IMR-90 (cell line): ENCODE data around the gene RAP2B. TPM values are rescaled to one million over a fixed set of nuclear protein-coding genes. Genes with fewer than 3 reads are reported as not detected.

Experiments
- ATAC-seq: fragments of 200-7000 bp; cut with Tn5 transposase; 2 replicates; pipeline ENCODE4 v1.9.1; 2020; ENCODE audit warnings: low read depth, mild to moderate bottlenecking, moderate library complexity
- BruUV-seq: library from RNA; stranded (reverse); fragments of 400-500 nt; replicated peaks from 2 replicates; lab custom pipeline; 2021; lab: Mats Ljungman, UMichigan
- CTCF ChIA-PET: fragments of 300-600 bp; formaldehyde crosslinking; extraction: SDS; loops from one replicate; lab custom pipeline; 2021; ENCODE audit warnings: antibody characterized with exemption; lab: Yijun Ruan, JAX
- POLR2A ChIA-PET: fragments of 300-600 bp; sonication (Branson Sonifier 250); formaldehyde crosslinking; loops from one replicate; lab custom pipeline; 2022; ENCODE audit warnings: antibody characterized with exemption; ENCODE audit not compliant: unreplicated experiment; lab: Charles Lee
- DNase-seq: peaks from one replicate; pipeline ENCODE4 v3.0.0; 2013
- H2AFZ ChIP-seq: replicated peaks from 2 replicates; pipeline ENCODE3; 2013; ENCODE audit warnings: low read length, mild to moderate bottlenecking; ENCODE audit not compliant: poor library complexity
- H2AK5ac ChIP-seq: 2 replicates; pipeline ENCODE4 v1.6.1; 2013; ENCODE audit warnings: low read depth, low read length, inconsistent platforms
- H2AK9ac ChIP-seq: replicated peaks from 2 replicates; pipeline ENCODE3; 2013; ENCODE audit warnings: mild to moderate bottlenecking, low read depth, low read length, moderate library complexity; ENCODE audit not compliant: poor library complexity
- H2BK120ac ChIP-seq: 2 replicates; pipeline ENCODE4 v1.6.1; 2013; ENCODE audit warnings: low read depth, low read length, inconsistent platforms
- H2BK15ac ChIP-seq: 3 replicates; pipeline ENCODE4 v1.6.1; 2013; ENCODE audit warnings: low read depth, low read length, inconsistent platforms
- H2BK20ac ChIP-seq: 2 replicates; pipeline ENCODE4 v1.6.1; 2013; ENCODE audit warnings: low read depth, mild to moderate bottlenecking, inconsistent platforms, low read length, moderate library complexity
- H2BK5ac ChIP-seq: 2 replicates; pipeline ENCODE4 v1.6.1; 2013; ENCODE audit warnings: mild to moderate bottlenecking, low read depth, low read length, inconsistent platforms; ENCODE audit not compliant: poor library complexity, severe bottlenecking
- H3K14ac ChIP-seq: replicated peaks from 2 replicates; pipeline ENCODE4 v1.6.1; 2013; ENCODE audit warnings: low read depth, low read length, inconsistent platforms
- H3K18ac ChIP-seq: 2 replicates; pipeline ENCODE4 v1.6.1; 2013; ENCODE audit warnings: low read depth, low read length, control low read depth
- H3K23ac ChIP-seq: 2 replicates; pipeline ENCODE4 v1.6.1; 2013; ENCODE audit warnings: low read depth, low read length, inconsistent platforms
- H3K27ac ChIP-seq: 2 replicates; pipeline ENCODE4 v1.5.1; 2013; ENCODE audit warnings: mild to moderate bottlenecking, control low read depth, low read length; ENCODE audit not compliant: insufficient read depth
- H3K27me3 ChIP-seq: 2 replicates; pipeline ENCODE4 v1.6.1; 2013; ENCODE audit warnings: low read length; ENCODE audit not compliant: control insufficient read depth, insufficient read depth
- H3K36me3 ChIP-seq: 2 replicates; pipeline ENCODE4 v1.6.1; 2013; ENCODE audit warnings: low read length, mixed read lengths; ENCODE audit not compliant: control insufficient read depth, insufficient read depth
- H3K4ac ChIP-seq: 2 replicates; pipeline ENCODE4 v1.6.1; 2013; ENCODE audit warnings: low read depth, low read length, inconsistent platforms
- H3K4me1 ChIP-seq: 2 replicates; pipeline ENCODE4 v1.6.1; 2013; ENCODE audit warnings: low read length, mixed read lengths; ENCODE audit not compliant: control insufficient read depth, insufficient read depth
- H3K4me2 ChIP-seq: 2 replicates; pipeline ENCODE4 v1.6.1; 2013; ENCODE audit warnings: low read depth, mild to moderate bottlenecking, control low read depth, low read length, moderate library complexity
- H3K4me3 ChIP-seq: 2 replicates; pipeline ENCODE4 v1.5.1; 2013; ENCODE audit warnings: low read depth, mild to moderate bottlenecking, control low read depth, low read length, moderate library complexity; ENCODE audit not compliant: insufficient read depth
- H3K56ac ChIP-seq: 2 replicates; pipeline ENCODE4 v1.6.1; 2013; ENCODE audit warnings: low read length, inconsistent platforms; ENCODE audit not compliant: insufficient read depth; ENCODE audit errors: extremely low read depth
- H3K79me1 ChIP-seq, 2 experiments: 2 replicates each; pipeline ENCODE4 v1.6.1; 2013; ENCODE audit warnings: low read length in 2 of 2, inconsistent platforms in 1 of 2, low read depth in 1 of 2
- H3K9ac ChIP-seq: 2 replicates; pipeline ENCODE4 v1.6.1; 2013; ENCODE audit warnings: low read depth, low read length, control low read depth
- H3K9me1 ChIP-seq: 2 replicates; pipeline ENCODE4 v1.6.1; 2013; ENCODE audit warnings: low read length, inconsistent platforms; ENCODE audit not compliant: insufficient read depth
- H3K9me3 ChIP-seq: 2 replicates; pipeline ENCODE4 v1.6.1; 2013; ENCODE audit warnings: low read length; ENCODE audit not compliant: control insufficient read depth, insufficient read depth
- H4K20me1 ChIP-seq: 2 replicates; pipeline ENCODE4 v1.6.1; 2013; ENCODE audit warnings: low read length, inconsistent platforms; ENCODE audit not compliant: insufficient read depth
- H4K5ac ChIP-seq: 2 replicates; pipeline ENCODE4 v1.6.1; 2013; ENCODE audit warnings: mild to moderate bottlenecking, low read depth, low read length, control low read depth
- H4K8ac ChIP-seq, 2 experiments: 2 replicates each; pipeline ENCODE4 v1.6.1; 2013; ENCODE audit warnings: low read depth in 2 of 2, low read length in 2 of 2, control low read depth in 1 of 2, inconsistent platforms in 1 of 2
- H4K91ac ChIP-seq: 2 replicates; pipeline ENCODE4 v1.6.1; 2013; ENCODE audit warnings: low read depth, low read length, inconsistent platforms; ENCODE audit not compliant: insufficient read depth
- BHLHE40 ChIP-seq: fragments of 150-350 bp; IDR thresholded peaks from 2 replicates; pipeline ENCODE4 v1.6.1; 2016; ENCODE audit warnings: mild to moderate bottlenecking, low read depth, low read length
- CEBPB ChIP-seq: IDR thresholded peaks from 2 replicates; pipeline ENCODE4 v1.6.1; 2012; ENCODE audit warnings: low read depth, low read length, improper control_type of control experiment
- CHD1 ChIP-seq: IDR thresholded peaks from 2 replicates; pipeline ENCODE4 v1.6.1; 2012; ENCODE audit warnings: low read depth, low read length, improper control_type of control experiment
- FOS ChIP-seq: fragments of 150-350 bp; IDR thresholded peaks from 2 replicates; pipeline ENCODE4 v1.6.1; 2016; ENCODE audit warnings: low read depth, low read length
- MAFK ChIP-seq: IDR thresholded peaks from 2 replicates; pipeline ENCODE4 v1.6.1; 2012; ENCODE audit warnings: low read depth, low read length, improper control_type of control experiment
- MAZ ChIP-seq: IDR thresholded peaks from 2 replicates; pipeline ENCODE4 v1.6.1; 2012; ENCODE audit warnings: low read depth, mild to moderate bottlenecking, low read length, improper control_type of control experiment, moderate library complexity, borderline replicate concordance
- MXI1 ChIP-seq: IDR thresholded peaks from 2 replicates; pipeline ENCODE4 v1.6.1; 2012; ENCODE audit warnings: low read depth, mild to moderate bottlenecking, low read length, moderate library complexity, borderline replicate concordance
- NFE2L2 ChIP-seq: fragments of 150-350 bp; IDR thresholded peaks from 2 replicates; pipeline ENCODE4 v1.6.1; 2016; ENCODE audit warnings: low read depth, mild to moderate bottlenecking, low read length
- POLR2A ChIP-seq: IDR thresholded peaks from 2 replicates; pipeline ENCODE4 v1.6.1; 2012; ENCODE audit warnings: mild to moderate bottlenecking, low read depth, low read length
- RAD21 ChIP-seq: IDR thresholded peaks from 2 replicates; pipeline ENCODE4 v1.6.1; 2012; ENCODE audit warnings: low read length, improper control_type of control experiment
- RCOR1 ChIP-seq: IDR thresholded peaks from 2 replicates; pipeline ENCODE4 v1.6.1; 2012; ENCODE audit warnings: mild to moderate bottlenecking, low read length, improper control_type of control experiment; ENCODE audit not compliant: insufficient replicate concordance
- RFX5 ChIP-seq: IDR thresholded peaks from 2 replicates; pipeline ENCODE4 v1.8.0; 2012; ENCODE audit warnings: low read depth, mild to moderate bottlenecking, low read length, moderate library complexity
- SMC3 ChIP-seq: fragments of 150-350 bp; IDR thresholded peaks from 2 replicates; pipeline ENCODE4 v1.6.1; 2016; ENCODE audit warnings: low read depth, mild to moderate bottlenecking, antibody characterized with exemption, low read length, moderate library complexity
- USF2 ChIP-seq: fragments of 150-350 bp; IDR thresholded peaks from 2 replicates; pipeline ENCODE4 v1.6.1; 2017; ENCODE audit warnings: mild to moderate bottlenecking, antibody characterized with exemption, low read length, low read depth
- WGBS, 2 experiments: methylation state at CpG; one replicate each; pipeline versions ENCODE4 v1.1.5 to v1.1.7; 2013; ENCODE audit warnings: missing lambda C conversion rate in 2 of 2; ENCODE audit not compliant: insufficient read length in 1 of 2; ENCODE audit errors: extremely low coverage in 2 of 2; 5-methylcytosine and 5-hydroxymethylcytosine counted together
- dilution Hi-C: fragments of 300-500 bp; cut with HindIII; formaldehyde crosslinking; loops from one replicate; pipeline ENCODE4 v1.14.3; 2018; ENCODE audit warnings: low sequenced_read_pairs; ENCODE audit not compliant: unreplicated experiment
- in situ Hi-C: fragments of 300-500 bp; cut with MboI; formaldehyde crosslinking; loops from 3 replicates; pipeline ENCODE4 v1.14.3; 2019; ENCODE audit warnings: low sequenced_read_pairs, inconsistent platforms, mixed read lengths
- intact Hi-C: fragments of 100-400 bp; cut with micrococcal nuclease; formaldehyde crosslinking; loops from 2 replicates; pipeline ENCODE4 v1.10.0; 2022
- polyA plus RNA-seq, 3 experiments: library from polyadenylated mRNA; depleted of rRNA; stranded (reverse); fragments of >200 nt; gene quantifications; 2 replicates each; pipeline ENCODE4 v1.2.3, GENCODE V29; 2012; ENCODE audit warnings: low replicate concordance in 1 of 3
- total RNA-seq: library from RNA; depleted of rRNA; stranded (reverse); fragments of >200 nt; gene quantifications from 2 replicates; pipeline ENCODE4 v1.2.3, GENCODE V29; 2012
- TF ChIP-seq, protein P1 (sequence below): conservative IDR thresholded peaks from 2 replicates; pipeline ENCODE4 v1.5.1; 2012; ENCODE audit warnings: mild to moderate bottlenecking, low read depth, low read length, improper control_type of control experiment
- TF ChIP-seq, protein P2 (sequence below): fragments of 150-350 bp; IDR thresholded peaks from 2 replicates; pipeline ENCODE4 v1.6.1; 2016; ENCODE audit warnings: low read depth, mild to moderate bottlenecking, low read length, moderate library complexity, borderline replicate concordance

RAP2B gene
- total and polyA plus RNA-seq, 2 of the 4 experiments (the other 2 are of a cell fraction) = 6.6 to 12.4 TPM

- Histone ChIP-seq H3K4me2 (no peak overlapping the region), H2BK20ac (peak overlapping the region; percentile 60; the same call in 1 of the 2 replicates), H3K23ac (no peak overlapping the region), H3K36me3 (no peaks in the 10 kb centered on the region), H4K91ac (no peak overlapping the region), H3K18ac (no peak overlapping the region), H2AK5ac (peak overlapping the region; percentile 77), H2AK9ac (no peak overlapping the region), H3K14ac (no peak overlapping the region; the same call in 1 of the 2 replicates), H3K79me1 (no peaks in the 10 kb centered on the region), H3K27me3 (no peaks in the 10 kb centered on the region), H2BK15ac (peak overlapping the region; percentile 69; the same call in 1 of the 3 replicates), H2BK5ac (peak overlapping the region; percentile 60), H3K4me3 (no peak overlapping the region), H4K20me1 (no peaks in the 10 kb centered on the region), H2AFZ (no peak overlapping the region), H2BK120ac (peak overlapping the region; percentile 36; the same call in 1 of the 2 replicates), H4K8ac (no peak overlapping the region), H3K4ac (peak overlapping the region; percentile 9; the same call in 1 of the 2 replicates), H3K9me1 (no peaks in the 10 kb centered on the region), H3K56ac (no peak overlapping the region), H3K9ac (no peak overlapping the region), H4K5ac (no peak overlapping the region), H3K4me1 (no peaks in the 10 kb centered on the region), H3K9me3 (no peaks in the 10 kb centered on the region), H3K27ac (peak overlapping the region; percentile 23; the same call in 1 of the 2 replicates)
- in situ Hi-C loops = no loop called here
- DNase-seq (no peak), ATAC-seq (no peak)
- TF ChIP-seq POLR2A (no peak), USF2 (no peak), RAD21 (no peak), MXI1 (no peak), MAFK (no peak), CHD1 (no peak), CEBPB (no peak), RCOR1 (no peak), BHLHE40 (no peak), MAZ (no peak), SMC3 (no peak), RFX5 (no peak), FOS (no peak), NFE2L2 (no peak)
- TF ChIP-seq, protein P1, sequence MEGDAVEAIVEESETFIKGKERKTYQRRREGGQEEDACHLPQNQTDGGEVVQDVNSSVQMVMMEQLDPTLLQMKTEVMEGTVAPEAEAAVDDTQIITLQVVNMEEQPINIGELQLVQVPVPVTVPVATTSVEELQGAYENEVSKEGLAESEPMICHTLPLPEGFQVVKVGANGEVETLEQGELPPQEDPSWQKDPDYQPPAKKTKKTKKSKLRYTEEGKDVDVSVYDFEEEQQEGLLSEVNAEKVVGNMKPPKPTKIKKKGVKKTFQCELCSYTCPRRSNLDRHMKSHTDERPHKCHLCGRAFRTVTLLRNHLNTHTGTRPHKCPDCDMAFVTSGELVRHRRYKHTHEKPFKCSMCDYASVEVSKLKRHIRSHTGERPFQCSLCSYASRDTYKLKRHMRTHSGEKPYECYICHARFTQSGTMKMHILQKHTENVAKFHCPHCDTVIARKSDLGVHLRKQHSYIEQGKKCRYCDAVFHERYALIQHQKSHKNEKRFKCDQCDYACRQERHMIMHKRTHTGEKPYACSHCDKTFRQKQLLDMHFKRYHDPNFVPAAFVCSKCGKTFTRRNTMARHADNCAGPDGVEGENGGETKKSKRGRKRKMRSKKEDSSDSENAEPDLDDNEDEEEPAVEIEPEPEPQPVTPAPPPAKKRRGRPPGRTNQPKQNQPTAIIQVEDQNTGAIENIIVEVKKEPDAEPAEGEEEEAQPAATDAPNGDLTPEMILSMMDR = no peak
- TF ChIP-seq, protein P2, sequence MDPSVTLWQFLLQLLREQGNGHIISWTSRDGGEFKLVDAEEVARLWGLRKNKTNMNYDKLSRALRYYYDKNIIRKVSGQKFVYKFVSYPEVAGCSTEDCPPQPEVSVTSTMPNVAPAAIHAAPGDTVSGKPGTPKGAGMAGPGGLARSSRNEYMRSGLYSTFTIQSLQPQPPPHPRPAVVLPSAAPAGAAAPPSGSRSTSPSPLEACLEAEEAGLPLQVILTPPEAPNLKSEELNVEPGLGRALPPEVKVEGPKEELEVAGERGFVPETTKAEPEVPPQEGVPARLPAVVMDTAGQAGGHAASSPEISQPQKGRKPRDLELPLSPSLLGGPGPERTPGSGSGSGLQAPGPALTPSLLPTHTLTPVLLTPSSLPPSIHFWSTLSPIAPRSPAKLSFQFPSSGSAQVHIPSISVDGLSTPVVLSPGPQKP = no peak
- dilution Hi-C loops = no loop called here
- CTCF ChIA-PET = no interaction called here
- no TSS peak for BruUV-seq
- intact Hi-C loops = no loop called here
- no CpG with 5 or more reads among the region's 3 CpGs for WGBS, 2 experiments
- POLR2A ChIA-PET = no interaction called here
Observed at GRCh38 chr3:153129866-153130265, 32.2 kb upstream of the RAP2B start.
